ENCODE data around the gene OR2C1.

OR2C1 gene

GRCh38 chr16:3369073-3369472 lies 13.4 kb downstream of the OR2C1 start:
- 0 out of 2 replicates have a peak, but pooled peaks cover 7% of the 10 kb centered on the region for H3K4me1 ChIP-seq (ENCODE audit: control insufficient read depth, low read length)
- H3K9me2 ChIP-seq (replicated peaks; ENCODE audit: control insufficient read depth, low read length), result no peaks in the 10 kb centered on the region
- no peak overlapping the region for H3K4me2 ChIP-seq (ENCODE audit: low read length)
- H3K36me3 ChIP-seq (ENCODE audit: control insufficient read depth, low read length), result no peaks in the 10 kb centered on the region
- no peak overlapping the region for H3K4me3 ChIP-seq (ENCODE audit: low read length)
- H4K20me1 ChIP-seq (ENCODE audit: control insufficient read depth, insufficient read depth, low read depth, low read length), result no peaks in the 10 kb centered on the region
- H3F3A ChIP-seq (ENCODE audit: control insufficient read depth, insufficient read depth), result no peaks in the 10 kb centered on the region
- no peaks in the 10 kb centered on the region for H3K27me3 ChIP-seq (ENCODE audit: control insufficient read depth, low read length)
- no peak overlapping the region for H3K27ac ChIP-seq (ENCODE audit: low read depth, low read length)
- no peaks in the 10 kb centered on the region for H3K79me2 ChIP-seq (ENCODE audit: control insufficient read depth, low read length)
- H3K9me3 ChIP-seq (ENCODE audit: control insufficient read depth, insufficient read depth, low read length), result peaks cover 9% of the 10 kb centered on the region
- TF ChIP-seq EZH2phosphoT487 (IDR thresholded peaks at IDR 0.05; ENCODE audit: borderline replicate concordance, low read length), result no peak
- TF ChIP-seq, protein P1, sequence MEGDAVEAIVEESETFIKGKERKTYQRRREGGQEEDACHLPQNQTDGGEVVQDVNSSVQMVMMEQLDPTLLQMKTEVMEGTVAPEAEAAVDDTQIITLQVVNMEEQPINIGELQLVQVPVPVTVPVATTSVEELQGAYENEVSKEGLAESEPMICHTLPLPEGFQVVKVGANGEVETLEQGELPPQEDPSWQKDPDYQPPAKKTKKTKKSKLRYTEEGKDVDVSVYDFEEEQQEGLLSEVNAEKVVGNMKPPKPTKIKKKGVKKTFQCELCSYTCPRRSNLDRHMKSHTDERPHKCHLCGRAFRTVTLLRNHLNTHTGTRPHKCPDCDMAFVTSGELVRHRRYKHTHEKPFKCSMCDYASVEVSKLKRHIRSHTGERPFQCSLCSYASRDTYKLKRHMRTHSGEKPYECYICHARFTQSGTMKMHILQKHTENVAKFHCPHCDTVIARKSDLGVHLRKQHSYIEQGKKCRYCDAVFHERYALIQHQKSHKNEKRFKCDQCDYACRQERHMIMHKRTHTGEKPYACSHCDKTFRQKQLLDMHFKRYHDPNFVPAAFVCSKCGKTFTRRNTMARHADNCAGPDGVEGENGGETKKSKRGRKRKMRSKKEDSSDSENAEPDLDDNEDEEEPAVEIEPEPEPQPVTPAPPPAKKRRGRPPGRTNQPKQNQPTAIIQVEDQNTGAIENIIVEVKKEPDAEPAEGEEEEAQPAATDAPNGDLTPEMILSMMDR (IDR thresholded peaks at IDR 0.05; ENCODE audit: low read depth, low read length, poor library complexity, severe bottlenecking), result no peak

GRCh38 chr16:3375680-3376079 lies 20.0 kb downstream of the OR2C1 start:
- TF ChIP-seq, protein P1 (IDR thresholded peaks at IDR 0.05; ENCODE audit: low read depth, low read length, poor library complexity, severe bottlenecking), result no peak
- no peak for TF ChIP-seq EZH2phosphoT487 (IDR thresholded peaks at IDR 0.05; ENCODE audit: borderline replicate concordance, low read length)
- Histone ChIP-seq H3K4me1 (ENCODE audit: control insufficient read depth, low read length) (no peaks in the 10 kb centered on the region), H3K36me3 (ENCODE audit: control insufficient read depth, low read length) (no peaks in the 10 kb centered on the region), H3K4me2 (ENCODE audit: low read length) (no peak overlapping the region), H3K9me2 (replicated peaks; ENCODE audit: control insufficient read depth, low read length) (no peaks in the 10 kb centered on the region), H3K9me3 (ENCODE audit: control insufficient read depth, insufficient read depth, low read length) (peaks cover 5% of the 10 kb centered on the region; the same call in 1 of the 2 replicates), H3K79me2 (ENCODE audit: control insufficient read depth, low read length) (no peaks in the 10 kb centered on the region), H4K20me1 (ENCODE audit: control insufficient read depth, insufficient read depth, low read depth, low read length) (no peaks in the 10 kb centered on the region), H3F3A (ENCODE audit: control insufficient read depth, insufficient read depth) (no peaks in the 10 kb centered on the region), H3K27ac (ENCODE audit: low read depth, low read length) (no peak overlapping the region), H3K27me3 (ENCODE audit: control insufficient read depth, low read length) (no peaks in the 10 kb centered on the region), H3K4me3 (ENCODE audit: low read length) (no peak overlapping the region)

GRCh38 chr16:3377917-3378316 lies 22.2 kb downstream of the OR2C1 start:
- no peak overlapping the region for H3K4me3 ChIP-seq (ENCODE audit: low read length)
- H3K9me3 ChIP-seq (ENCODE audit: control insufficient read depth, insufficient read depth, low read length), result peaks cover 26% of the 10 kb centered on the region
- H3K4me1 ChIP-seq (ENCODE audit: control insufficient read depth, low read length), result no peaks in the 10 kb centered on the region
- no peaks in the 10 kb centered on the region for H3K27me3 ChIP-seq (ENCODE audit: control insufficient read depth, low read length)
- TF ChIP-seq, protein P1 (IDR thresholded peaks at IDR 0.05; ENCODE audit: low read depth, low read length, poor library complexity, severe bottlenecking), result no peak
- TF ChIP-seq EZH2phosphoT487 (IDR thresholded peaks at IDR 0.05; ENCODE audit: borderline replicate concordance, low read length), result no peak
- no peaks in the 10 kb centered on the region for H3K9me2 ChIP-seq (replicated peaks; ENCODE audit: control insufficient read depth, low read length)
- H3K36me3 ChIP-seq (ENCODE audit: control insufficient read depth, low read length), result peaks cover 16% of the 10 kb centered on the region
- no peak overlapping the region for H3K4me2 ChIP-seq (ENCODE audit: low read length)
- H3F3A ChIP-seq (ENCODE audit: control insufficient read depth, insufficient read depth), result no peaks in the 10 kb centered on the region
- H4K20me1 ChIP-seq (ENCODE audit: control insufficient read depth, insufficient read depth, low read depth, low read length), result no peaks in the 10 kb centered on the region
- H3K27ac ChIP-seq (ENCODE audit: low read depth, low read length), result no peak overlapping the region
- no peaks in the 10 kb centered on the region for H3K79me2 ChIP-seq (ENCODE audit: control insufficient read depth, low read length)
